Nasal cavity respiratory epithelium epithelial cell of viscerocranial mucosa (primary cell): ENCODE data around the gene SCN5A. TPM values are rescaled to one million over a fixed set of nuclear protein-coding genes. Genes with fewer than 3 reads are reported as not detected.

Experiments
- total RNA-seq: library from RNA; depleted of rRNA; stranded (reverse); fragments of >200 nt; gene quantifications from 2 replicates; pipeline ENCODE4 v1.2.3, GENCODE V29; 2014

The SCN5A gene
- not detected in 2 replicates for total RNA-seq

DNA sequence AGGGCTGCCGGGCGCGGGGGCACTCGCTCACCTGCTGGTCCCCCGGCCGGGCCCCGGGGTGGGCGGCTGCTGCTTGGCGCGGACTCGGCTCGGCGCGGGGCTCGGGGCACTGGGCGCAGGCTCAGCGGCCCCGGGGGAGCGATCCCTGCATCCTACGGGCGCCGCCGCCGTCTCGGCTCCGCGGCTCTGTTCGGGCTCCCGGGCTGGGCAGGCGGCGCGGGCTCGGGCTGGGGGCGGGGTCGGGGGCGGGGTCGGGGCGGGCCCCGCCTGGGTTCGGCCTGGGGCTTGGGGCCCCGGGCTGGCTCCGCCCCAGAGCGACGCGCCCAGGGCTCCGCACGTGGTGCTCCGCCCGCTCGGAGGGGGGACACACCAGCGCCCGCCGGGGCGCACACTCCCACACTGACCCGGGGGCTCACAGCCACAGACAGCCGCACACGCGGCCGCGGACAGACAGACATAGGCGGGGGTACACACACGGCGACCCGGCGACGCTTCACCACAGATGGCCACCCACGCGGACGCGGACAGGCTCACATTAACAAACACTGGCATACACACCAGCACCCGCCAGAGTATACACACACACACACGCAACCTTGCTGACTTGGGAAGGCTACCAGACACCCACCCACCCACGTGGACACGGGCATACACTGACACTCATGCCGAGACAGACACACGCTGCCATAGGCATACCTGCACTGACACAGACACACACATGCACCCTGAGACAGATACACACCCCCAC lies at the start of gene SCN5A:
Gene SCN5A, minus strand, starts transcription at position 188 of the 748 bp plus-strand sequence. CDS start 16,380 bp downstream, outside the sequence.

Other genes with a start within 250 kb of the SCN5A start
- 4.1 and 7.5 TPM in 2 replicates for gene ACVR2B, start 195.8 kb downstream of the SCN5A start, total RNA-seq
- 4.4 and 18.9 TPM in 2 replicates for gene EXOG, start 153.3 kb downstream of the SCN5A start, total RNA-seq
- gene SCN10A, start 166.5 kb upstream of the SCN5A start, total RNA-seq: not detected in 2 replicates